HepG2 (cell line): ENCODE results near the gene THSD8. TPM values are rescaled to one million over a fixed set of nuclear protein-coding genes. Genes with fewer than 3 reads are reported as not detected.
A peak's percentile ranks its signal among the peaks of the same experiment; 100 is the strongest.

ENCODE experiments used
- EZH2 ChIP-seq: conservative IDR thresholded peaks from 2 replicates; pipeline ENCODE4 v1.6.1; 2012; ENCODE audit warnings: mild to moderate bottlenecking, low read depth, low read length, moderate library complexity
- FOXM1 ChIP-seq: sonication (generic); formaldehyde crosslinking; IDR thresholded peaks from 2 replicates; pipeline ENCODE4 v1.5.0; 2020; ENCODE audit warnings: missing genetic modification reagents
- MIER3 ChIP-seq: IDR thresholded peaks from 2 replicates; pipeline ENCODE4 v1.6.1; 2016; ENCODE audit warnings: missing compliant biosample characterization, borderline replicate concordance
- NFATC3 ChIP-seq: sonication (generic); formaldehyde crosslinking; IDR thresholded peaks from 2 replicates; pipeline ENCODE4 v1.5.1; 2020; ENCODE audit warnings: mild to moderate bottlenecking, missing genetic modification reagents
- RNF2 ChIP-seq: fragments of 450-650 bp; conservative IDR thresholded peaks from 2 replicates; pipeline ENCODE4 v1.6.1; 2016; ENCODE audit warnings: low read depth
- SAFB2 ChIP-seq: sonication (generic); formaldehyde crosslinking; IDR thresholded peaks from 2 replicates; pipeline ENCODE4 v1.5.1; 2020; ENCODE audit warnings: missing genetic modification reagents, low read depth, mild to moderate bottlenecking, borderline replicate concordance
- SATB2 ChIP-seq: sonication (generic); formaldehyde crosslinking; IDR thresholded peaks from 2 replicates; pipeline ENCODE4 v1.5.0; 2020; ENCODE audit warnings: missing genetic modification reagents
- SP2 ChIP-seq: sonication (generic); formaldehyde crosslinking; IDR thresholded peaks from 2 replicates; pipeline ENCODE4 v1.5.1; 2020; ENCODE audit warnings: mild to moderate bottlenecking, missing genetic modification reagents
- polyA plus RNA-seq, 8 experiments: library from polyadenylated mRNA; depleted of rRNA in 3 of 8; stranded (reverse) in 7 of 8; unstranded in 1 of 8; fragments of >200 nt; fragmentation: Illumina TruSeq in 4 of 8; extraction: Trizol in 4 of 8; gene quantifications; 2 replicates each; pipeline versions ENCODE4 v1.2.1 to v1.2.3, GENCODE V29; 2011 to 2016; ENCODE audit warnings: low read depth in 4 of 8, missing spikeins in 1 of 8, mixed read lengths in 1 of 8; ENCODE audit not compliant: insufficient read depth in 1 of 8
- total RNA-seq, 5 experiments: library from RNA; depleted of rRNA; stranded (reverse); fragments of >200 nt; fragmentation: Illumina TruSeq; extraction: Trizol; gene quantifications; 2 replicates each; pipeline ENCODE4 v1.2.3, GENCODE V29; 2016; ENCODE audit warnings: low read depth in 1 of 5
- TF ChIP-seq, protein P1 (sequence below): sonication (generic); formaldehyde crosslinking; IDR thresholded peaks from 2 replicates; pipeline ENCODE4 v1.5.1; 2020; ENCODE audit warnings: mild to moderate bottlenecking, missing genetic modification reagents, borderline replicate concordance
- TF ChIP-seq, protein P2 (sequence below), 2 experiments: sonication (generic) in 1 of 2; formaldehyde crosslinking in 1 of 2; IDR thresholded peaks; 2 replicates each; pipeline versions ENCODE4 v1.4.0 to v1.6.1; 2018 to 2020; ENCODE audit warnings: missing genetic modification reagents in 2 of 2, borderline replicate concordance in 1 of 2, low read depth in 1 of 2, mild to moderate bottlenecking in 1 of 2, missing biosample characterization in 1 of 2
- TF ChIP-seq, protein P3 (sequence below): sonication (generic); formaldehyde crosslinking; conservative IDR thresholded peaks from 2 replicates; pipeline ENCODE4 v1.4.0; 2020; ENCODE audit warnings: missing genetic modification reagents
- TF ChIP-seq, protein P4 (sequence below): IDR thresholded peaks from 2 replicates; pipeline ENCODE4 v1.6.1; 2016; ENCODE audit warnings: missing compliant biosample characterization, missing genetic modification reagents, borderline replicate concordance

THSD8 gene
- total and polyA plus RNA-seq, 2 of the 13 experiments (the other 11 are each of a cell fraction or from before 2014, with no cell fraction given) = 4.8 to 14.9 TPM

DNA sequence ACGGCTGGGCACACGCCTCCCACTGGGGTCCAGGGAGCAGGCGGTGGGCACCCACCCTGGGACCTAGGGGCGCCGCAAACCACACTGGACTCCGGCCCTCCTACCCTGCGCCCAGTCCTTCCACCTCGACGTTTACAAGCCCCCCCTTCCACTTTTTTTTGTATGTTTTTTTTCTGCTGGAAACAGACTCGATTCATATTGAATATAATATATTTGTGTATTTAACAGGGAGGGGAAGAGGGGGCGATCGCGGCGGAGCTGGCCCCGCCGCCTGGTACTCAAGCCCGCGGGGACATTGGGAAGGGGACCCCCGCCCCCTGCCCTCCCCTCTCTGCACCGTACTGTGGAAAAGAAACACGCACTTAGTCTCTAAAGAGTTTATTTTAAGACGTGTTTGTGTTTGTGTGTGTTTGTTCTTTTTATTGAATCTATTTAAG, 9.0 kb upstream of the THSD8 start (continued):
- TF ChIP-seq, protein P1, sequence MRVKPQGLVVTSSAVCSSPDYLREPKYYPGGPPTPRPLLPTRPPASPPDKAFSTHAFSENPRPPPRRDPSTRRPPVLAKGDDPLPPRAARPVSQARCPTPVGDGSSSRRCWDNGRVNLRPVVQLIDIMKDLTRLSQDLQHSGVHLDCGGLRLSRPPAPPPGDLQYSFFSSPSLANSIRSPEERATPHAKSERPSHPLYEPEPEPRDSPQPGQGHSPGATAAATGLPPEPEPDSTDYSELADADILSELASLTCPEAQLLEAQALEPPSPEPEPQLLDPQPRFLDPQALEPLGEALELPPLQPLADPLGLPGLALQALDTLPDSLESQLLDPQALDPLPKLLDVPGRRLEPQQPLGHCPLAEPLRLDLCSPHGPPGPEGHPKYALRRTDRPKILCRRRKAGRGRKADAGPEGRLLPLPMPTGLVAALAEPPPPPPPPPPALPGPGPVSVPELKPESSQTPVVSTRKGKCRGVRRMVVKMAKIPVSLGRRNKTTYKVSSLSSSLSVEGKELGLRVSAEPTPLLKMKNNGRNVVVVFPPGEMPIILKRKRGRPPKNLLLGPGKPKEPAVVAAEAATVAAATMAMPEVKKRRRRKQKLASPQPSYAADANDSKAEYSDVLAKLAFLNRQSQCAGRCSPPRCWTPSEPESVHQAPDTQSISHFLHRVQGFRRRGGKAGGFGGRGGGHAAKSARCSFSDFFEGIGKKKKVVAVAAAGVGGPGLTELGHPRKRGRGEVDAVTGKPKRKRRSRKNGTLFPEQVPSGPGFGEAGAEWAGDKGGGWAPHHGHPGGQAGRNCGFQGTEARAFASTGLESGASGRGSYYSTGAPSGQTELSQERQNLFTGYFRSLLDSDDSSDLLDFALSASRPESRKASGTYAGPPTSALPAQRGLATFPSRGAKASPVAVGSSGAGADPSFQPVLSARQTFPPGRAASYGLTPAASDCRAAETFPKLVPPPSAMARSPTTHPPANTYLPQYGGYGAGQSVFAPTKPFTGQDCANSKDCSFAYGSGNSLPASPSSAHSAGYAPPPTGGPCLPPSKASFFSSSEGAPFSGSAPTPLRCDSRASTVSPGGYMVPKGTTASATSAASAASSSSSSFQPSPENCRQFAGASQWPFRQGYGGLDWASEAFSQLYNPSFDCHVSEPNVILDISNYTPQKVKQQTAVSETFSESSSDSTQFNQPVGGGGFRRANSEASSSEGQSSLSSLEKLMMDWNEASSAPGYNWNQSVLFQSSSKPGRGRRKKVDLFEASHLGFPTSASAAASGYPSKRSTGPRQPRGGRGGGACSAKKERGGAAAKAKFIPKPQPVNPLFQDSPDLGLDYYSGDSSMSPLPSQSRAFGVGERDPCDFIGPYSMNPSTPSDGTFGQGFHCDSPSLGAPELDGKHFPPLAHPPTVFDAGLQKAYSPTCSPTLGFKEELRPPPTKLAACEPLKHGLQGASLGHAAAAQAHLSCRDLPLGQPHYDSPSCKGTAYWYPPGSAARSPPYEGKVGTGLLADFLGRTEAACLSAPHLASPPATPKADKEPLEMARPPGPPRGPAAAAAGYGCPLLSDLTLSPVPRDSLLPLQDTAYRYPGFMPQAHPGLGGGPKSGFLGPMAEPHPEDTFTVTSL = 0 out of 2 replicates have a peak, but pooled peaks have one; percentile 2
- TF ChIP-seq, protein P2, sequence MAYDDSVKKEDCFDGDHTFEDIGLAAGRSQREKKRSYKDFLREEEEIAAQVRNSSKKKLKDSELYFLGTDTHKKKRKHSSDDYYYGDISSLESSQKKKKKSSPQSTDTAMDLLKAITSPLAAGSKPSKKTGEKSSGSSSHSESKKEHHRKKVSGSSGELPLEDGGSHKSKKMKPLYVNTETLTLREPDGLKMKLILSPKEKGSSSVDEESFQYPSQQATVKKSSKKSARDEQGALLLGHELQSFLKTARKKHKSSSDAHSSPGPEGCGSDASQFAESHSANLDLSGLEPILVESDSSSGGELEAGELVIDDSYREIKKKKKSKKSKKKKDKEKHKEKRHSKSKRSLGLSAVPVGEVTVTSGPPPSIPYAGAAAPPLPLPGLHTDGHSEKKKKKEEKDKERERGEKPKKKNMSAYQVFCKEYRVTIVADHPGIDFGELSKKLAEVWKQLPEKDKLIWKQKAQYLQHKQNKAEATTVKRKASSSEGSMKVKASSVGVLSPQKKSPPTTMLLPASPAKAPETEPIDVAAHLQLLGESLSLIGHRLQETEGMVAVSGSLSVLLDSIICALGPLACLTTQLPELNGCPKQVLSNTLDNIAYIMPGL (CRISPR knock-in tag; IDR thresholded peaks at IDR 0.05; ENCODE audit: borderline replicate concordance in 1 of 2, low read depth in 1 of 2) = peak in 1 of 2 experiments; percentile 38; a peak in 1 of 4 replicates
- TF ChIP-seq SP2 (CRISPR knock-in tag) (no peak; the same call in 1 of the 2 replicates), FOXM1 (CRISPR knock-in tag) (no peak), RNF2 (no peak), SAFB2 (peak; percentile 10; the same call in 1 of the 2 replicates), NFATC3 (no peak), SATB2 (CRISPR knock-in tag) (no peak), EZH2 (no peak), MIER3 (CRISPR knock-in tag) (0 out of 2 replicates have a peak, but pooled peaks have one; percentile 0)
- TF ChIP-seq, protein P3, sequence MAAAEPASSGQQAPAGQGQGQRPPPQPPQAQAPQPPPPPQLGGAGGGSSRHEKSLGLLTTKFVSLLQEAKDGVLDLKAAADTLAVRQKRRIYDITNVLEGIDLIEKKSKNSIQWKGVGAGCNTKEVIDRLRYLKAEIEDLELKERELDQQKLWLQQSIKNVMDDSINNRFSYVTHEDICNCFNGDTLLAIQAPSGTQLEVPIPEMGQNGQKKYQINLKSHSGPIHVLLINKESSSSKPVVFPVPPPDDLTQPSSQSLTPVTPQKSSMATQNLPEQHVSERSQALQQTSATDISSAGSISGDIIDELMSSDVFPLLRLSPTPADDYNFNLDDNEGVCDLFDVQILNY (CRISPR knock-in tag) = no peak
- TF ChIP-seq, protein P4, sequence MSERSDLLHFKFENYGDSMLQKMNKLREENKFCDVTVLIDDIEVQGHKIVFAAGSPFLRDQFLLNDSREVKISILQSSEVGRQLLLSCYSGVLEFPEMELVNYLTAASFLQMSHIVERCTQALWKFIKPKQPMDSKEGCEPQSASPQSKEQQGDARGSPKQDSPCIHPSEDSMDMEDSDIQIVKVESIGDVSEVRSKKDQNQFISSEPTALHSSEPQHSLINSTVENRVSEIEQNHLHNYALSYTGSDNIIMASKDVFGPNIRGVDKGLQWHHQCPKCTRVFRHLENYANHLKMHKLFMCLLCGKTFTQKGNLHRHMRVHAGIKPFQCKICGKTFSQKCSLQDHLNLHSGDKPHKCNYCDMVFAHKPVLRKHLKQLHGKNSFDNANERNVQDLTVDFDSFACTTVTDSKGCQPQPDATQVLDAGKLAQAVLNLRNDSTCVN (CRISPR knock-in tag) = no peak
